Measurements from ENCODE around the gene MAPT.
A peak's percentile ranks its signal among the peaks of the same experiment; 100 is the strongest.
"Not testable (repeated sequence)": the region's sequence is repeated elsewhere in the genome, so short reads cannot be mapped to it uniquely, and the experiment has no call there.

MAPT gene

GRCh38 chr17:45900723-45901415 lies 6.5 kb downstream of the MAPT start:
- no peak for DNase-seq (ENCODE audit: low spot score)

- no peak for DNase-seq (ENCODE audit: low spot score)
Measured at GRCh38 chr17:45902892-45903346, 8.6 kb downstream of the MAPT start.

- no peak for DNase-seq (ENCODE audit: low spot score)
Measured at GRCh38 chr17:45904866-45905265, 10.5 kb downstream of the MAPT start.

GRCh38 chr17:45905814-45906213 lies 11.5 kb downstream of the MAPT start:
- DNase-seq (ENCODE audit: low spot score): no peak

GRCh38 chr17:45906237-45906636 lies 11.9 kb downstream of the MAPT start:
- no peak for DNase-seq (ENCODE audit: low spot score)

GRCh38 chr17:45906927-45907622 lies 12.7 kb downstream of the MAPT start:
- DNase-seq (ENCODE audit: low spot score): no peak

- DNase-seq (ENCODE audit: low spot score): no peak
Measured at GRCh38 chr17:45907750-45908395, 13.5 kb downstream of the MAPT start.

GRCh38 chr17:45908460-45908859 lies 14.1 kb downstream of the MAPT start:
- no peak for DNase-seq (ENCODE audit: low spot score)

GRCh38 chr17:45908935-45909334 lies 14.6 kb downstream of the MAPT start:
- no peak for DNase-seq (ENCODE audit: low spot score)

GRCh38 chr17:45910667-45911066 lies 16.3 kb downstream of the MAPT start:
- no peak for DNase-seq (ENCODE audit: low spot score)

GRCh38 chr17:45912319-45912718 lies 18.0 kb downstream of the MAPT start:
- no peak for DNase-seq (ENCODE audit: low spot score)

- not testable (repeated sequence) for DNase-seq (ENCODE audit: low spot score)
Measured at GRCh38 chr17:45913030-45913429, 18.7 kb downstream of the MAPT start.

- no peak for DNase-seq (ENCODE audit: low spot score)
Measured at GRCh38 chr17:45914047-45914717, 19.8 kb downstream of the MAPT start.

GRCh38 chr17:45915263-45915662 lies 20.9 kb downstream of the MAPT start:
- no peak for DNase-seq (ENCODE audit: low spot score)

GRCh38 chr17:45917081-45917480 lies 22.7 kb downstream of the MAPT start:
- DNase-seq (ENCODE audit: low spot score): no peak

GRCh38 chr17:45918241-45918745 lies 23.9 kb downstream of the MAPT start:
- no peak for DNase-seq (ENCODE audit: low spot score)

GRCh38 chr17:45919136-45919535 lies 24.8 kb downstream of the MAPT start:
- DNase-seq (ENCODE audit: low spot score): no peak

- DNase-seq (ENCODE audit: low spot score): no peak
Measured at GRCh38 chr17:45920083-45920482, 25.7 kb downstream of the MAPT start.

- peak; percentile 42 for DNase-seq (ENCODE audit: low spot score)
Measured at GRCh38 chr17:45923511-45924268, 29.3 kb downstream of the MAPT start.

GRCh38 chr17:45924332-45924820 lies 30.0 kb downstream of the MAPT start:
- DNase-seq (ENCODE audit: low spot score): no peak

- DNase-seq (ENCODE audit: low spot score): no peak
Measured at GRCh38 chr17:45925311-45925710, 31.0 kb downstream of the MAPT start.

All from HuH-7 (cell line).